ENCODE results near the gene HIPK2.
"Not testable (repeated sequence)": the region's sequence is repeated elsewhere in the genome, so short reads cannot be mapped to it uniquely, and the experiment has no call there.

HIPK2 gene

GRCh38 chr7:139618482-139619366, 159.1 kb downstream of the HIPK2 start:
- FAIRE-seq: no peak
- TF ChIP-seq POLR2A (IDR thresholded peaks at IDR 0.05; ENCODE audit: low read depth, low read length) (no peak), POLR2AphosphoS5 (IDR thresholded peaks at IDR 0.05; ENCODE audit: low read depth, low read length) (no peak), TAF1 (IDR thresholded peaks at IDR 0.05; ENCODE audit: borderline replicate concordance, low read depth, low read length) (no peak)
- DNase-seq (ENCODE audit: insufficient read length): no peak

- TF ChIP-seq POLR2AphosphoS5 (IDR thresholded peaks at IDR 0.05; ENCODE audit: low read depth, low read length): no peak
- no peak for TF ChIP-seq POLR2A (IDR thresholded peaks at IDR 0.05; ENCODE audit: low read depth, low read length)
Measured at GRCh38 chr7:139617074-139617473, 160.7 kb downstream of the HIPK2 start.

GRCh38 chr7:139614886-139615285, 162.9 kb downstream of the HIPK2 start:
- TF ChIP-seq TAF1 (IDR thresholded peaks at IDR 0.05; ENCODE audit: borderline replicate concordance, low read depth, low read length) (no peak), POLR2A (IDR thresholded peaks at IDR 0.05; ENCODE audit: low read depth, low read length) (no peak; the same call in 1 of the 2 replicates), POLR2AphosphoS5 (IDR thresholded peaks at IDR 0.05; ENCODE audit: low read depth, low read length) (no peak)
- FAIRE-seq (no peak), DNase-seq (ENCODE audit: insufficient read length) (no peak)

More at GRCh38 chr7:139617074-139617473, 160.7 kb downstream of the HIPK2 start:
- FAIRE-seq: no peak
- no peak for DNase-seq (ENCODE audit: insufficient read length)

- FAIRE-seq (no peak), DNase-seq (ENCODE audit: insufficient read length) (no peak)
- TF ChIP-seq TAF1 (IDR thresholded peaks at IDR 0.05; ENCODE audit: borderline replicate concordance, low read depth, low read length) (no peak), POLR2A (IDR thresholded peaks at IDR 0.05; ENCODE audit: low read depth, low read length) (no peak), POLR2AphosphoS5 (IDR thresholded peaks at IDR 0.05; ENCODE audit: low read depth, low read length) (no peak)
Measured at GRCh38 chr7:139613971-139614411, 163.8 kb downstream of the HIPK2 start.

GRCh38 chr7:139611556-139611955, 166.2 kb downstream of the HIPK2 start:
- not testable (repeated sequence) for DNase-seq (ENCODE audit: insufficient read length)

GRCh38 chr7:139610595-139610994, 167.2 kb downstream of the HIPK2 start:
- TF ChIP-seq POLR2A (IDR thresholded peaks at IDR 0.05; ENCODE audit: low read depth, low read length): no peak
- no peak for TF ChIP-seq TAF1 (IDR thresholded peaks at IDR 0.05; ENCODE audit: borderline replicate concordance, low read depth, low read length)
- TF ChIP-seq POLR2AphosphoS5 (IDR thresholded peaks at IDR 0.05; ENCODE audit: low read depth, low read length): no peak
- DNase-seq (ENCODE audit: insufficient read length) (no peak), FAIRE-seq (no peak)

More at GRCh38 chr7:139611556-139611955, 166.2 kb downstream of the HIPK2 start:
- not testable (repeated sequence) for FAIRE-seq

GRCh38 chr7:139603896-139604295, 173.9 kb downstream of the HIPK2 start:
- TF ChIP-seq POLR2AphosphoS5 (IDR thresholded peaks at IDR 0.05; ENCODE audit: low read depth, low read length): no peak
- no peak for TF ChIP-seq POLR2A (IDR thresholded peaks at IDR 0.05; ENCODE audit: low read depth, low read length)
- TF ChIP-seq TAF1 (IDR thresholded peaks at IDR 0.05; ENCODE audit: borderline replicate concordance, low read depth, low read length): no peak
- FAIRE-seq: no peak

GRCh38 chr7:139603282-139603681, 174.5 kb downstream of the HIPK2 start:
- TF ChIP-seq POLR2A (IDR thresholded peaks at IDR 0.05; ENCODE audit: low read depth, low read length): no peak
- no peak for TF ChIP-seq TAF1 (IDR thresholded peaks at IDR 0.05; ENCODE audit: borderline replicate concordance, low read depth, low read length)
- no peak for TF ChIP-seq POLR2AphosphoS5 (IDR thresholded peaks at IDR 0.05; ENCODE audit: low read depth, low read length)
- DNase-seq (ENCODE audit: insufficient read length) (no peak), FAIRE-seq (no peak)

More at GRCh38 chr7:139603896-139604295, 173.9 kb downstream of the HIPK2 start:
- DNase-seq (ENCODE audit: insufficient read length): no peak

GRCh38 chr7:139602143-139602722, 175.6 kb downstream of the HIPK2 start:
- TF ChIP-seq TAF1 (IDR thresholded peaks at IDR 0.05; ENCODE audit: borderline replicate concordance, low read depth, low read length): no peak
- no peak for TF ChIP-seq POLR2AphosphoS5 (IDR thresholded peaks at IDR 0.05; ENCODE audit: low read depth, low read length)
- no peak for TF ChIP-seq POLR2A (IDR thresholded peaks at IDR 0.05; ENCODE audit: low read depth, low read length)
- FAIRE-seq (peak; percentile 17), DNase-seq (ENCODE audit: insufficient read length) (no peak)

GRCh38 chr7:139601176-139601575, 176.6 kb downstream of the HIPK2 start:
- TF ChIP-seq POLR2AphosphoS5 (IDR thresholded peaks at IDR 0.05; ENCODE audit: low read depth, low read length) (no peak), POLR2A (IDR thresholded peaks at IDR 0.05; ENCODE audit: low read depth, low read length) (no peak), TAF1 (IDR thresholded peaks at IDR 0.05; ENCODE audit: borderline replicate concordance, low read depth, low read length) (no peak)
- FAIRE-seq: no peak
- DNase-seq (ENCODE audit: insufficient read length): no peak

GRCh38 chr7:139600306-139600705, 177.5 kb downstream of the HIPK2 start:
- DNase-seq (ENCODE audit: insufficient read length): no peak
- FAIRE-seq: no peak
- TF ChIP-seq POLR2A (IDR thresholded peaks at IDR 0.05; ENCODE audit: low read depth, low read length) (no peak), TAF1 (IDR thresholded peaks at IDR 0.05; ENCODE audit: borderline replicate concordance, low read depth, low read length) (no peak), POLR2AphosphoS5 (IDR thresholded peaks at IDR 0.05; ENCODE audit: low read depth, low read length) (no peak)

- no peak for DNase-seq (ENCODE audit: insufficient read length)
- TF ChIP-seq TAF1 (IDR thresholded peaks at IDR 0.05; ENCODE audit: borderline replicate concordance, low read depth, low read length) (no peak), POLR2AphosphoS5 (IDR thresholded peaks at IDR 0.05; ENCODE audit: low read depth, low read length) (no peak), POLR2A (IDR thresholded peaks at IDR 0.05; ENCODE audit: low read depth, low read length) (no peak)
- FAIRE-seq: no peak
Measured at GRCh38 chr7:139598642-139599041, 179.2 kb downstream of the HIPK2 start.
